IMR-90 (cell line): ENCODE measurements around the gene KRI1. TPM values are rescaled to one million over a fixed set of nuclear protein-coding genes. Genes with fewer than 3 reads are reported as not detected.

ENCODE experiments used
- ATAC-seq: fragments of 200-7000 bp; cut with Tn5 transposase; 2 replicates; pipeline ENCODE4 v1.9.1; 2020; ENCODE audit warnings: low read depth, mild to moderate bottlenecking, moderate library complexity
- BruUV-seq: library from RNA; stranded (reverse); fragments of 400-500 nt; replicated peaks from 2 replicates; lab custom pipeline; 2021; lab: Mats Ljungman, UMichigan
- CTCF ChIA-PET: fragments of 300-600 bp; formaldehyde crosslinking; extraction: SDS; loops from one replicate; lab custom pipeline; 2021; ENCODE audit warnings: antibody characterized with exemption; lab: Yijun Ruan, JAX
- POLR2A ChIA-PET: fragments of 300-600 bp; sonication (Branson Sonifier 250); formaldehyde crosslinking; loops from one replicate; lab custom pipeline; 2022; ENCODE audit warnings: antibody characterized with exemption; ENCODE audit not compliant: unreplicated experiment; lab: Charles Lee
- DNase-seq: peaks from one replicate; pipeline ENCODE4 v3.0.0; 2013
- H2AFZ ChIP-seq: replicated peaks from 2 replicates; pipeline ENCODE3; 2013; ENCODE audit warnings: low read length, mild to moderate bottlenecking; ENCODE audit not compliant: poor library complexity
- H2AK5ac ChIP-seq: 2 replicates; pipeline ENCODE4 v1.6.1; 2013; ENCODE audit warnings: low read depth, low read length, inconsistent platforms
- H2AK9ac ChIP-seq: replicated peaks from 2 replicates; pipeline ENCODE3; 2013; ENCODE audit warnings: mild to moderate bottlenecking, low read depth, low read length, moderate library complexity; ENCODE audit not compliant: poor library complexity
- H2BK120ac ChIP-seq: 2 replicates; pipeline ENCODE4 v1.6.1; 2013; ENCODE audit warnings: low read depth, low read length, inconsistent platforms
- H2BK15ac ChIP-seq: 3 replicates; pipeline ENCODE4 v1.6.1; 2013; ENCODE audit warnings: low read depth, low read length, inconsistent platforms
- H2BK20ac ChIP-seq: 2 replicates; pipeline ENCODE4 v1.6.1; 2013; ENCODE audit warnings: low read depth, mild to moderate bottlenecking, inconsistent platforms, low read length, moderate library complexity
- H2BK5ac ChIP-seq: 2 replicates; pipeline ENCODE4 v1.6.1; 2013; ENCODE audit warnings: mild to moderate bottlenecking, low read depth, low read length, inconsistent platforms; ENCODE audit not compliant: poor library complexity, severe bottlenecking
- H3K14ac ChIP-seq: replicated peaks from 2 replicates; pipeline ENCODE4 v1.6.1; 2013; ENCODE audit warnings: low read depth, low read length, inconsistent platforms
- H3K18ac ChIP-seq: 2 replicates; pipeline ENCODE4 v1.6.1; 2013; ENCODE audit warnings: low read depth, low read length, control low read depth
- H3K23ac ChIP-seq: 2 replicates; pipeline ENCODE4 v1.6.1; 2013; ENCODE audit warnings: low read depth, low read length, inconsistent platforms
- H3K27ac ChIP-seq: 2 replicates; pipeline ENCODE4 v1.5.1; 2013; ENCODE audit warnings: mild to moderate bottlenecking, control low read depth, low read length; ENCODE audit not compliant: insufficient read depth
- H3K27me3 ChIP-seq: 2 replicates; pipeline ENCODE4 v1.6.1; 2013; ENCODE audit warnings: low read length; ENCODE audit not compliant: control insufficient read depth, insufficient read depth
- H3K36me3 ChIP-seq: 2 replicates; pipeline ENCODE4 v1.6.1; 2013; ENCODE audit warnings: low read length, mixed read lengths; ENCODE audit not compliant: control insufficient read depth, insufficient read depth
- H3K4ac ChIP-seq: 2 replicates; pipeline ENCODE4 v1.6.1; 2013; ENCODE audit warnings: low read depth, low read length, inconsistent platforms
- H3K4me1 ChIP-seq: 2 replicates; pipeline ENCODE4 v1.6.1; 2013; ENCODE audit warnings: low read length, mixed read lengths; ENCODE audit not compliant: control insufficient read depth, insufficient read depth
- H3K4me2 ChIP-seq: 2 replicates; pipeline ENCODE4 v1.6.1; 2013; ENCODE audit warnings: low read depth, mild to moderate bottlenecking, control low read depth, low read length, moderate library complexity
- H3K4me3 ChIP-seq: 2 replicates; pipeline ENCODE4 v1.5.1; 2013; ENCODE audit warnings: low read depth, mild to moderate bottlenecking, control low read depth, low read length, moderate library complexity; ENCODE audit not compliant: insufficient read depth
- H3K56ac ChIP-seq: 2 replicates; pipeline ENCODE4 v1.6.1; 2013; ENCODE audit warnings: low read length, inconsistent platforms; ENCODE audit not compliant: insufficient read depth; ENCODE audit errors: extremely low read depth
- H3K79me1 ChIP-seq, 2 experiments: 2 replicates each; pipeline ENCODE4 v1.6.1; 2013; ENCODE audit warnings: low read length in 2 of 2, inconsistent platforms in 1 of 2, low read depth in 1 of 2
- H3K9ac ChIP-seq: 2 replicates; pipeline ENCODE4 v1.6.1; 2013; ENCODE audit warnings: low read depth, low read length, control low read depth
- H3K9me1 ChIP-seq: 2 replicates; pipeline ENCODE4 v1.6.1; 2013; ENCODE audit warnings: low read length, inconsistent platforms; ENCODE audit not compliant: insufficient read depth
- H3K9me3 ChIP-seq: 2 replicates; pipeline ENCODE4 v1.6.1; 2013; ENCODE audit warnings: low read length; ENCODE audit not compliant: control insufficient read depth, insufficient read depth
- H4K20me1 ChIP-seq: 2 replicates; pipeline ENCODE4 v1.6.1; 2013; ENCODE audit warnings: low read length, inconsistent platforms; ENCODE audit not compliant: insufficient read depth
- H4K5ac ChIP-seq: 2 replicates; pipeline ENCODE4 v1.6.1; 2013; ENCODE audit warnings: mild to moderate bottlenecking, low read depth, low read length, control low read depth
- H4K8ac ChIP-seq, 2 experiments: 2 replicates each; pipeline ENCODE4 v1.6.1; 2013; ENCODE audit warnings: low read depth in 2 of 2, low read length in 2 of 2, control low read depth in 1 of 2, inconsistent platforms in 1 of 2
- H4K91ac ChIP-seq: 2 replicates; pipeline ENCODE4 v1.6.1; 2013; ENCODE audit warnings: low read depth, low read length, inconsistent platforms; ENCODE audit not compliant: insufficient read depth
- BHLHE40 ChIP-seq: fragments of 150-350 bp; IDR thresholded peaks from 2 replicates; pipeline ENCODE4 v1.6.1; 2016; ENCODE audit warnings: mild to moderate bottlenecking, low read depth, low read length
- WGBS, 2 experiments: methylation state at CpG; one replicate each; pipeline versions ENCODE4 v1.1.5 to v1.1.7; 2013; ENCODE audit warnings: missing lambda C conversion rate in 2 of 2; ENCODE audit not compliant: insufficient read length in 1 of 2; ENCODE audit errors: extremely low coverage in 2 of 2; 5-methylcytosine and 5-hydroxymethylcytosine counted together
- dilution Hi-C: fragments of 300-500 bp; cut with HindIII; formaldehyde crosslinking; loops from one replicate; pipeline ENCODE4 v1.14.3; 2018; ENCODE audit warnings: low sequenced_read_pairs; ENCODE audit not compliant: unreplicated experiment
- in situ Hi-C: fragments of 300-500 bp; cut with MboI; formaldehyde crosslinking; loops from 3 replicates; pipeline ENCODE4 v1.14.3; 2019; ENCODE audit warnings: low sequenced_read_pairs, inconsistent platforms, mixed read lengths
- intact Hi-C: fragments of 100-400 bp; cut with micrococcal nuclease; formaldehyde crosslinking; loops from 2 replicates; pipeline ENCODE4 v1.10.0; 2022
- polyA plus RNA-seq, 3 experiments: library from polyadenylated mRNA; depleted of rRNA; stranded (reverse); fragments of >200 nt; gene quantifications; 2 replicates each; pipeline ENCODE4 v1.2.3, GENCODE V29; 2012; ENCODE audit warnings: low replicate concordance in 1 of 3
- total RNA-seq: library from RNA; depleted of rRNA; stranded (reverse); fragments of >200 nt; gene quantifications from 2 replicates; pipeline ENCODE4 v1.2.3, GENCODE V29; 2012

Gene KRI1
- total and polyA plus RNA-seq, 2 of the 4 experiments (the other 2 are of a cell fraction): 5.7 to 13.3 TPM

DNA sequence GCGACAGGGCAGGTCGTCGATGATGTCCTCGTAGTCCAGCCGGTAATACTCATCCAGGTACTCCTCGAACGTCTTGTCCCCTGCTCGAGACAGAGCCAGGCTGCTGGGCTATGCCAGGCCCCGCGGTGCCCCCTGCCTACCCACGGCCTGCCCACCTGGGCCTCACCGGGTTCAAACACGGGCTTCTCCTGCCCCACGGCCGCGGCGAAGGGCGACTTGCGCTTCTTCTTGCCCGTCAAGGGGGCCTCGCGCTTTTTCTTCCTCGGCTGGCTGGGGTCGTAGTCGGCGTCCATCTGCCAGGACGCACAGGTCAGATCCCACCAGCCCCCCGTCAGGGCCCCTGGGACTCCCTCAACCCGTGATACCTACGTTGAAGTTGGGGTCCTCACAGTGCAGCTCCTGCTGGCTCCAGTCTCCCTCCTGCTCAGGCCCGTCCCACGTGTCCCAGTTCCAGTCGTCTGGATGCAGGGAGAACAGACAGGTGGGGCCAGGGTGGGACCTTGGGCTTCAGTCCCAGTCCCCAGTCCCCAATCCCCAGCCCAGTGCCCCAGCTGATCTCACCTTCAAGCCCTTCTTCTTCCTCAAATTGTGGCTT lies 8.1 kb downstream of the KRI1 start:
- no peak overlapping the region for H3K14ac ChIP-seq
- DNase-seq (no peak), ATAC-seq (no peak)
- dilution Hi-C loops (no loop called here), in situ Hi-C loops (no loop called here), intact Hi-C loops (no loop called here)
- no peak overlapping the region for H4K8ac ChIP-seq
- BruUV-seq: no TSS peak
- H3K79me1 ChIP-seq: peaks cover 3 to 6% of the 10 kb centered on the region in 2 experiments; a peak in 2 of 4 replicates
- no peaks in the 10 kb centered on the region for H3K9me3 ChIP-seq
- H2AFZ ChIP-seq: no peak overlapping the region
- H4K20me1 ChIP-seq: peaks cover 4% of the 10 kb centered on the region; the same call in 1 of the 2 replicates
- no peak overlapping the region for H2AK9ac ChIP-seq
- H3K4me3 ChIP-seq: no peak overlapping the region
- H2AK5ac ChIP-seq: no peak overlapping the region
- no peak overlapping the region for H3K27ac ChIP-seq
- no peak overlapping the region for H3K23ac ChIP-seq
- H3K4me2 ChIP-seq: no peak overlapping the region
- no peaks in the 10 kb centered on the region for H3K4me1 ChIP-seq
- no peak overlapping the region for H2BK15ac ChIP-seq
- no peaks in the 10 kb centered on the region for H3K9me1 ChIP-seq
- no peak overlapping the region for H3K4ac ChIP-seq
- WGBS, 2 experiments: 99% methylated on average over 16 of the region's 33 CpGs; no CpG with 5 or more reads in 1 of the 2 experiments
- CTCF ChIA-PET: no interaction called here
- H3K36me3 ChIP-seq: peaks cover 68% of the 10 kb centered on the region
- H2BK120ac ChIP-seq: no peak overlapping the region
- no peak overlapping the region for H4K91ac ChIP-seq
- H3K18ac ChIP-seq: no peak overlapping the region
- POLR2A ChIA-PET: no interaction called here
- no peak overlapping the region for H2BK20ac ChIP-seq
- H2BK5ac ChIP-seq: no peak overlapping the region
- H3K56ac ChIP-seq: no peak overlapping the region
- no peak overlapping the region for H3K9ac ChIP-seq
- no peak overlapping the region for H4K5ac ChIP-seq
- TF ChIP-seq BHLHE40: no peak
- H3K27me3 ChIP-seq: no peaks in the 10 kb centered on the region
